SK-N-SH (cell line): ENCODE measurements around the gene SLC22A4. TPM values are rescaled to one million over a fixed set of nuclear protein-coding genes. Genes with fewer than 3 reads are reported as not detected.

Source experiments
- CTCF ChIA-PET: fragments of 300-600, 350-600 bp; formaldehyde crosslinking; extraction: SDS; loops from one replicate; lab custom pipeline; 2021; lab: Yijun Ruan, JAX
- POLR2A ChIA-PET: fragments of 350-600 bp; sonication (Branson Sonifier 250); formaldehyde crosslinking; extraction: SDS; loops from one replicate; lab custom pipeline; 2020; ENCODE audit warnings: antibody characterized with exemption, inconsistent platforms; lab: Yijun Ruan, JAX
- DNase-seq: peaks from one replicate; pipeline ENCODE4 v3.0.0; 2012
- H2AFZ ChIP-seq: fragments of 200-600 bp; sonication (generic); 2 replicates; pipeline ENCODE4 v1.8.1; 2016; ENCODE audit warnings: antibody characterized with exemption, mild to moderate bottlenecking, low read depth
- H3F3A ChIP-seq: fragments of 200-600 bp; sonication (generic); replicated peaks from 2 replicates; pipeline ENCODE3; 2016; ENCODE audit warnings: antibody characterized with exemption, mild to moderate bottlenecking; ENCODE audit not compliant: insufficient read depth
- H3K27ac ChIP-seq, 2 experiments: fragments of 200-500 bp in 1 of 2; fragments of 200-600 bp in 1 of 2; sonication (Bioruptor generic) in 1 of 2; sonication (generic), shearing (Covaris generic) in 1 of 2; 2 replicates each; pipeline versions ENCODE4 v1.5.1 to v1.6.1; 2014 to 2016; ENCODE audit warnings: low read depth in 2 of 2, inconsistent platforms in 1 of 2, low read length in 1 of 2, mild to moderate bottlenecking in 1 of 2, mixed read lengths in 1 of 2
- H3K27me3 ChIP-seq: fragments of 200-600 bp; sonication (generic), shearing (Covaris generic); 2 replicates; pipeline ENCODE4 v1.6.1; 2016; ENCODE audit warnings: mixed run types; ENCODE audit not compliant: insufficient read depth
- H3K36me3 ChIP-seq, 2 experiments: fragments of 200-500 bp in 1 of 2; fragments of 200-600 bp in 1 of 2; sonication (Bioruptor generic) in 1 of 2; sonication (generic) in 1 of 2; replicated peaks in 1 of 2; 2 replicates each; pipeline versions ENCODE3 to v1.5.1; 2014 to 2016; ENCODE audit warnings: low read length in 1 of 2, mild to moderate bottlenecking in 1 of 2; ENCODE audit not compliant: insufficient read depth in 2 of 2, control insufficient read depth in 1 of 2
- H3K4me1 ChIP-seq, 2 experiments: fragments of 200-500 bp in 1 of 2; fragments of 200-600 bp in 1 of 2; sonication (Bioruptor generic) in 1 of 2; sonication (generic), shearing (Covaris generic) in 1 of 2; 2 replicates each; pipeline versions ENCODE4 v1.5.1 to v1.6.1; 2014 to 2016; ENCODE audit warnings: low read depth in 1 of 2, low read length in 1 of 2, mixed run types in 1 of 2; ENCODE audit not compliant: insufficient read depth in 2 of 2, control insufficient read depth in 1 of 2
- H3K4me2 ChIP-seq: fragments of 200-600 bp; sonication (generic), shearing (Covaris generic); 2 replicates; pipeline ENCODE4 v1.6.1; 2017; ENCODE audit warnings: mixed run types
- H3K4me3 ChIP-seq, 2 experiments: fragments of 200-500 bp in 1 of 2; fragments of 200-600 bp in 1 of 2; sonication (Bioruptor generic) in 1 of 2; sonication (generic), shearing (Covaris generic) in 1 of 2; 2 replicates each; pipeline versions ENCODE4 v1.5.1 to v1.8.1; 2014 to 2016; ENCODE audit warnings: low read depth in 2 of 2, inconsistent platforms in 1 of 2, low read length in 1 of 2, mild to moderate bottlenecking in 1 of 2, mixed read lengths in 1 of 2, moderate library complexity in 1 of 2
- H3K79me2 ChIP-seq: fragments of 200-600 bp; sonication (generic); 2 replicates; pipeline ENCODE4 v1.8.1; 2017; ENCODE audit warnings: mild to moderate bottlenecking; ENCODE audit not compliant: insufficient read depth
- H3K9ac ChIP-seq: fragments of 200-600 bp; sonication (generic); 2 replicates; pipeline ENCODE4 v1.6.1; 2017; ENCODE audit warnings: mixed run types
- H3K9me2 ChIP-seq: fragments of 200-600 bp; sonication (generic); 2 replicates; pipeline ENCODE4 v1.6.1; 2017; ENCODE audit warnings: mixed run types
- H3K9me3 ChIP-seq: fragments of 200-600 bp; sonication (generic); 2 replicates; pipeline ENCODE4 v1.6.1; 2017; ENCODE audit warnings: mixed run types, mild to moderate bottlenecking, moderate library complexity
- H4K20me1 ChIP-seq: fragments of 200-600 bp; sonication (generic); 2 replicates; pipeline ENCODE4 v1.6.1; 2017; ENCODE audit warnings: mild to moderate bottlenecking, mixed run types; ENCODE audit not compliant: insufficient read depth
- ELF1 ChIP-seq: IDR thresholded peaks from 2 replicates; pipeline ENCODE4 v1.4.0; 2012
- EP300 ChIP-seq, 2 experiments: IDR thresholded peaks; 2 replicates each; pipeline versions ENCODE4 v1.4.0 to v1.6.1; 2012; ENCODE audit warnings: borderline replicate concordance in 1 of 2, low read depth in 1 of 2, low read length in 1 of 2
- FOSL2 ChIP-seq: IDR thresholded peaks from 2 replicates; pipeline ENCODE4 v1.4.0; 2012; ENCODE audit warnings: low read depth, mild to moderate bottlenecking, moderate library complexity, borderline replicate concordance
- FOXM1 ChIP-seq: IDR thresholded peaks from 2 replicates; pipeline ENCODE4 v1.4.0; 2012; ENCODE audit warnings: low read depth, mild to moderate bottlenecking
- GABPA ChIP-seq: IDR thresholded peaks from 2 replicates; pipeline ENCODE4 v1.4.0; 2012; ENCODE audit warnings: low read depth, mild to moderate bottlenecking
- IRF3 ChIP-seq: fragments of 150-350 bp; IDR thresholded peaks from 2 replicates; pipeline ENCODE4 v1.6.1; 2016; ENCODE audit warnings: mild to moderate bottlenecking, low read depth, low read length
- MAX ChIP-seq: IDR thresholded peaks from 2 replicates; pipeline ENCODE4 v1.4.0; 2012; ENCODE audit warnings: low read depth
- MEF2A ChIP-seq: IDR thresholded peaks from 2 replicates; pipeline ENCODE4 v1.4.0; 2012; ENCODE audit warnings: low read depth, borderline replicate concordance
- NFIC ChIP-seq: IDR thresholded peaks from 2 replicates; pipeline ENCODE4 v1.4.0; 2012; ENCODE audit warnings: borderline replicate concordance
- PBX3 ChIP-seq: IDR thresholded peaks from 2 replicates; pipeline ENCODE4; 2012
- POLR2AphosphoS5 ChIP-seq: IDR thresholded peaks from 2 replicates; pipeline ENCODE4 v1.6.1; 2012; ENCODE audit warnings: low read depth, low read length
- RXRA ChIP-seq: IDR thresholded peaks from 2 replicates; pipeline ENCODE4 v1.4.0; 2012; ENCODE audit warnings: low read depth, mild to moderate bottlenecking, borderline replicate concordance
- SMC3 ChIP-seq: IDR thresholded peaks from 2 replicates; pipeline ENCODE4 v1.6.1; 2012; ENCODE audit warnings: low read depth, low read length, improper control_type of control experiment
- TCF12 ChIP-seq: IDR thresholded peaks from 2 replicates; pipeline ENCODE4 v1.4.0; 2012
- USF2 ChIP-seq: fragments of 150-350 bp; IDR thresholded peaks from 2 replicates; pipeline ENCODE4 v1.6.1; 2017; ENCODE audit warnings: antibody characterized with exemption, low read length, low read depth, borderline replicate concordance
- YY1 ChIP-seq: IDR thresholded peaks from 2 replicates; pipeline ENCODE4 v1.4.0; 2012; ENCODE audit warnings: low read depth, mild to moderate bottlenecking
- ZBTB33 ChIP-seq: IDR thresholded peaks from 2 replicates; pipeline ENCODE4 v1.4.0; 2012; ENCODE audit warnings: low read depth, borderline replicate concordance
- WGBS: methylation state at CpG from one replicate; pipeline ENCODE4 v1.1.6; 2017; ENCODE audit warnings: low lambda C conversion rate; 5-methylcytosine and 5-hydroxymethylcytosine counted together
- polyA plus RNA-seq, 3 experiments: library from polyadenylated mRNA; depleted of rRNA; stranded (reverse); fragments of >200 nt; gene quantifications; 2 replicates each; pipeline ENCODE4 v1.2.3, GENCODE V29; 2012

The SLC22A4 gene
- polyA plus RNA-seq, 1 of the 3 experiments (the other 2 are of a cell fraction): 3.3 TPM

- Histone ChIP-seq H3K79me2 (peaks cover 27% of the 10 kb centered on the region), H3F3A (peaks cover 11% of the 10 kb centered on the region), H4K20me1 (no peaks in the 10 kb centered on the region), H3K9me2 (no peaks in the 10 kb centered on the region), H3K9ac (peak overlapping the region; percentile 87; the same call in 1 of the 2 replicates), H3K27me3 (no peaks in the 10 kb centered on the region), H2AFZ (peak overlapping the region; percentile 88; the same call in 1 of the 2 replicates), H3K4me1 (peaks cover 9 to 27% of the 10 kb centered on the region in 2 experiments; a peak in 2 of 4 replicates), H3K9me3 (no peaks in the 10 kb centered on the region), H3K27ac (peak overlapping the region in 1 of 2 experiments; percentile 99; a peak in 2 of 4 replicates), H3K4me2 (peak overlapping the region; percentile 98), H3K36me3 (no peaks in the 10 kb centered on the region), H3K4me3 (peak overlapping the region; percentile 64 to 87; a peak in 3 of 4 replicates)
- WGBS: 92% methylated on average over 6 of the region's 8 CpGs
- CTCF ChIA-PET: interaction anchor here (1.0 to 2.6 kb wide), 4 partner anchors 11 to 230 kb away, joined by 3 to 7 read pairs (median 3); no protein-coding TSS in a partner anchor
- POLR2A ChIA-PET: no interaction called here
- TF ChIP-seq EP300 (IDR thresholded peaks at IDR 0.05; ENCODE audit: borderline replicate concordance in 1 of 2, low read depth in 1 of 2, low read length in 1 of 2) (no peak), FOSL2 (no peak), USF2 (no peak), TCF12 (no peak), RXRA (no peak), MAX (no peak), GABPA (no peak), MEF2A (no peak), SMC3 (no peak), NFIC (no peak), ELF1 (no peak)
- DNase-seq: no peak
Measured at GRCh38 chr5:132295505-132296411, 1.6 kb downstream of the SLC22A4 start.

- ChIA-PET POLR2A (no interaction called here), CTCF (interaction anchor here (1.0 to 2.6 kb wide), 4 partner anchors 11 to 229 kb away, joined by 3 to 7 read pairs (median 3); no protein-coding TSS in a partner anchor)
- Histone ChIP-seq H4K20me1 (no peaks in the 10 kb centered on the region), H3F3A (peaks cover 11% of the 10 kb centered on the region), H3K9me2 (no peaks in the 10 kb centered on the region), H3K79me2 (peaks cover 27% of the 10 kb centered on the region), H3K36me3 (no peaks in the 10 kb centered on the region), H3K9me3 (no peaks in the 10 kb centered on the region), H3K4me3 (no peak overlapping the region), H3K27ac (no peak overlapping the region), H3K4me1 (peaks cover 9 to 34% of the 10 kb centered on the region in 2 experiments; a peak in 2 of 4 replicates), H2AFZ (no peak overlapping the region), H3K4me2 (peak overlapping the region; percentile 98; the same call in 1 of the 2 replicates), H3K9ac (no peak overlapping the region), H3K27me3 (no peaks in the 10 kb centered on the region)
- DNase-seq: no peak
- 98% methylated on average over 8 of the region's 8 CpGs for WGBS
- TF ChIP-seq FOXM1: no peak
- TF ChIP-seq MAX: no peak
- TF ChIP-seq ZBTB33: no peak
- TF ChIP-seq NFIC: no peak
- no peak for TF ChIP-seq YY1
- TF ChIP-seq GABPA: no peak
- TF ChIP-seq RXRA: no peak
- no peak for TF ChIP-seq IRF3
- TF ChIP-seq POLR2AphosphoS5: no peak
- no peak for TF ChIP-seq PBX3
Measured at GRCh38 chr5:132296412-132297016, 2.3 kb downstream of the SLC22A4 start.
